ENCODE results near the gene LCN10. TPM values are rescaled to one million over a fixed set of nuclear protein-coding genes. Genes with fewer than 3 reads are reported as not detected.

LCN10 gene
- total and polyA plus RNA-seq, 9 of the 15 experiments (the other 6 are each of a cell fraction or from before 2014, with no cell fraction given): 0.10 to 0.21 (median 0.14) TPM; not detected in 6

DNA sequence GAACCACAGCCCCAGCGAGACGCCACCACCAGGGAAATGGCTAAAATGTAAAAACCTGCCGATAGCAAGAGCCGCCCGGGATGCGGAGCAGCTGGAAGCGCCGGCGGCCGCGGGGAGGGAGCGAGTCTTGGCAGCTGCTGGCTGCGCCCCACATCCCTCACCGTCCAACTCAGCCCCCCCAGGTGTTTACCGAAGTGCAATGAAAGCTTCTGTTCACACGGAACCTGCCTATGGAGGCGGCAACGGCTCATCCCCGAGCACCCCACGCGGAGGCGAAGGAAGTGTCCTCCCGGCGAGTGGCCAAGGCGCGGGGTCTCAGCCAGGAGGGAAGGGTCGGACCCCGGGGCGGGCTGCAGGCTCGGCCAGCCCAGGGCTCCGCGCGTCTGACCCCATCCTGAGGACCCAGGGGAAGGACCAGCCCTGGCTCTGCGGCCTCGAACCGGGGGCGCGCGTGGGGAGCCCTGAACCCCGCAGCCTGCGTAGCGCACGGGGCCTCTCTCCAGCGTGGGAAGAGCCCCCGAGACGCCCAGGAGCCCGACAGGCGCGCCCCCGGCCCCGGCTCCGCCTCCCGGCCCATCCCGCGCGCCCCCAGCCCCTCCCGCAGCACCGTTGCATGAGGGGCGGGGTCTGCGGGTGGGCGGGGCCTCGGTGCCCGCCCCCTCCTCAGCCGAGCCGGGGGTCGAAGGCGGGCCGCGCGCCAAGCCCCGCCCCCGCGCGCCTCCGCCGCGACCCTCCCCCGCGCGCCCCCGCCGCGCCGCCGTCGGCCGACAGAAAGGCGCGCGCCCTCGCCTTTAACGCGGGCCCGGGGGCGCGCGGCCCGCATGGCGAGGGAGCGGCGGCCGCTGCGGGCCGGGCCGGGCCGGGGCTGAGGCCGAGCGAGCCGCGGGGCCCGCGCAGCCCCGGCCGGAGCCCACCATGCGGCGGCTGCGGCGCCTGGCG lies 30.7 kb downstream of the LCN10 start, which contains the start of gene DIPK1B (continued):
- TF ChIP-seq, protein P1, sequence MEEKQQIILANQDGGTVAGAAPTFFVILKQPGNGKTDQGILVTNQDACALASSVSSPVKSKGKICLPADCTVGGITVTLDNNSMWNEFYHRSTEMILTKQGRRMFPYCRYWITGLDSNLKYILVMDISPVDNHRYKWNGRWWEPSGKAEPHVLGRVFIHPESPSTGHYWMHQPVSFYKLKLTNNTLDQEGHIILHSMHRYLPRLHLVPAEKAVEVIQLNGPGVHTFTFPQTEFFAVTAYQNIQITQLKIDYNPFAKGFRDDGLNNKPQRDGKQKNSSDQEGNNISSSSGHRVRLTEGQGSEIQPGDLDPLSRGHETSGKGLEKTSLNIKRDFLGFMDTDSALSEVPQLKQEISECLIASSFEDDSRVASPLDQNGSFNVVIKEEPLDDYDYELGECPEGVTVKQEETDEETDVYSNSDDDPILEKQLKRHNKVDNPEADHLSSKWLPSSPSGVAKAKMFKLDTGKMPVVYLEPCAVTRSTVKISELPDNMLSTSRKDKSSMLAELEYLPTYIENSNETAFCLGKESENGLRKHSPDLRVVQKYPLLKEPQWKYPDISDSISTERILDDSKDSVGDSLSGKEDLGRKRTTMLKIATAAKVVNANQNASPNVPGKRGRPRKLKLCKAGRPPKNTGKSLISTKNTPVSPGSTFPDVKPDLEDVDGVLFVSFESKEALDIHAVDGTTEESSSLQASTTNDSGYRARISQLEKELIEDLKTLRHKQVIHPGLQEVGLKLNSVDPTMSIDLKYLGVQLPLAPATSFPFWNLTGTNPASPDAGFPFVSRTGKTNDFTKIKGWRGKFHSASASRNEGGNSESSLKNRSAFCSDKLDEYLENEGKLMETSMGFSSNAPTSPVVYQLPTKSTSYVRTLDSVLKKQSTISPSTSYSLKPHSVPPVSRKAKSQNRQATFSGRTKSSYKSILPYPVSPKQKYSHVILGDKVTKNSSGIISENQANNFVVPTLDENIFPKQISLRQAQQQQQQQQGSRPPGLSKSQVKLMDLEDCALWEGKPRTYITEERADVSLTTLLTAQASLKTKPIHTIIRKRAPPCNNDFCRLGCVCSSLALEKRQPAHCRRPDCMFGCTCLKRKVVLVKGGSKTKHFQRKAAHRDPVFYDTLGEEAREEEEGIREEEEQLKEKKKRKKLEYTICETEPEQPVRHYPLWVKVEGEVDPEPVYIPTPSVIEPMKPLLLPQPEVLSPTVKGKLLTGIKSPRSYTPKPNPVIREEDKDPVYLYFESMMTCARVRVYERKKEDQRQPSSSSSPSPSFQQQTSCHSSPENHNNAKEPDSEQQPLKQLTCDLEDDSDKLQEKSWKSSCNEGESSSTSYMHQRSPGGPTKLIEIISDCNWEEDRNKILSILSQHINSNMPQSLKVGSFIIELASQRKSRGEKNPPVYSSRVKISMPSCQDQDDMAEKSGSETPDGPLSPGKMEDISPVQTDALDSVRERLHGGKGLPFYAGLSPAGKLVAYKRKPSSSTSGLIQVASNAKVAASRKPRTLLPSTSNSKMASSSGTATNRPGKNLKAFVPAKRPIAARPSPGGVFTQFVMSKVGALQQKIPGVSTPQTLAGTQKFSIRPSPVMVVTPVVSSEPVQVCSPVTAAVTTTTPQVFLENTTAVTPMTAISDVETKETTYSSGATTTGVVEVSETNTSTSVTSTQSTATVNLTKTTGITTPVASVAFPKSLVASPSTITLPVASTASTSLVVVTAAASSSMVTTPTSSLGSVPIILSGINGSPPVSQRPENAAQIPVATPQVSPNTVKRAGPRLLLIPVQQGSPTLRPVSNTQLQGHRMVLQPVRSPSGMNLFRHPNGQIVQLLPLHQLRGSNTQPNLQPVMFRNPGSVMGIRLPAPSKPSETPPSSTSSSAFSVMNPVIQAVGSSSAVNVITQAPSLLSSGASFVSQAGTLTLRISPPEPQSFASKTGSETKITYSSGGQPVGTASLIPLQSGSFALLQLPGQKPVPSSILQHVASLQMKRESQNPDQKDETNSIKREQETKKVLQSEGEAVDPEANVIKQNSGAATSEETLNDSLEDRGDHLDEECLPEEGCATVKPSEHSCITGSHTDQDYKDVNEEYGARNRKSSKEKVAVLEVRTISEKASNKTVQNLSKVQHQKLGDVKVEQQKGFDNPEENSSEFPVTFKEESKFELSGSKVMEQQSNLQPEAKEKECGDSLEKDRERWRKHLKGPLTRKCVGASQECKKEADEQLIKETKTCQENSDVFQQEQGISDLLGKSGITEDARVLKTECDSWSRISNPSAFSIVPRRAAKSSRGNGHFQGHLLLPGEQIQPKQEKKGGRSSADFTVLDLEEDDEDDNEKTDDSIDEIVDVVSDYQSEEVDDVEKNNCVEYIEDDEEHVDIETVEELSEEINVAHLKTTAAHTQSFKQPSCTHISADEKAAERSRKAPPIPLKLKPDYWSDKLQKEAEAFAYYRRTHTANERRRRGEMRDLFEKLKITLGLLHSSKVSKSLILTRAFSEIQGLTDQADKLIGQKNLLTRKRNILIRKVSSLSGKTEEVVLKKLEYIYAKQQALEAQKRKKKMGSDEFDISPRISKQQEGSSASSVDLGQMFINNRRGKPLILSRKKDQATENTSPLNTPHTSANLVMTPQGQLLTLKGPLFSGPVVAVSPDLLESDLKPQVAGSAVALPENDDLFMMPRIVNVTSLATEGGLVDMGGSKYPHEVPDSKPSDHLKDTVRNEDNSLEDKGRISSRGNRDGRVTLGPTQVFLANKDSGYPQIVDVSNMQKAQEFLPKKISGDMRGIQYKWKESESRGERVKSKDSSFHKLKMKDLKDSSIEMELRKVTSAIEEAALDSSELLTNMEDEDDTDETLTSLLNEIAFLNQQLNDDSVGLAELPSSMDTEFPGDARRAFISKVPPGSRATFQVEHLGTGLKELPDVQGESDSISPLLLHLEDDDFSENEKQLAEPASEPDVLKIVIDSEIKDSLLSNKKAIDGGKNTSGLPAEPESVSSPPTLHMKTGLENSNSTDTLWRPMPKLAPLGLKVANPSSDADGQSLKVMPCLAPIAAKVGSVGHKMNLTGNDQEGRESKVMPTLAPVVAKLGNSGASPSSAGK (IDR thresholded peaks at IDR 0.05): no peak
- no peak for TF ChIP-seq ZNF764 (CRISPR knock-in tag; IDR thresholded peaks at IDR 0.05; ENCODE audit: low read depth)
- TF ChIP-seq, protein P2, sequence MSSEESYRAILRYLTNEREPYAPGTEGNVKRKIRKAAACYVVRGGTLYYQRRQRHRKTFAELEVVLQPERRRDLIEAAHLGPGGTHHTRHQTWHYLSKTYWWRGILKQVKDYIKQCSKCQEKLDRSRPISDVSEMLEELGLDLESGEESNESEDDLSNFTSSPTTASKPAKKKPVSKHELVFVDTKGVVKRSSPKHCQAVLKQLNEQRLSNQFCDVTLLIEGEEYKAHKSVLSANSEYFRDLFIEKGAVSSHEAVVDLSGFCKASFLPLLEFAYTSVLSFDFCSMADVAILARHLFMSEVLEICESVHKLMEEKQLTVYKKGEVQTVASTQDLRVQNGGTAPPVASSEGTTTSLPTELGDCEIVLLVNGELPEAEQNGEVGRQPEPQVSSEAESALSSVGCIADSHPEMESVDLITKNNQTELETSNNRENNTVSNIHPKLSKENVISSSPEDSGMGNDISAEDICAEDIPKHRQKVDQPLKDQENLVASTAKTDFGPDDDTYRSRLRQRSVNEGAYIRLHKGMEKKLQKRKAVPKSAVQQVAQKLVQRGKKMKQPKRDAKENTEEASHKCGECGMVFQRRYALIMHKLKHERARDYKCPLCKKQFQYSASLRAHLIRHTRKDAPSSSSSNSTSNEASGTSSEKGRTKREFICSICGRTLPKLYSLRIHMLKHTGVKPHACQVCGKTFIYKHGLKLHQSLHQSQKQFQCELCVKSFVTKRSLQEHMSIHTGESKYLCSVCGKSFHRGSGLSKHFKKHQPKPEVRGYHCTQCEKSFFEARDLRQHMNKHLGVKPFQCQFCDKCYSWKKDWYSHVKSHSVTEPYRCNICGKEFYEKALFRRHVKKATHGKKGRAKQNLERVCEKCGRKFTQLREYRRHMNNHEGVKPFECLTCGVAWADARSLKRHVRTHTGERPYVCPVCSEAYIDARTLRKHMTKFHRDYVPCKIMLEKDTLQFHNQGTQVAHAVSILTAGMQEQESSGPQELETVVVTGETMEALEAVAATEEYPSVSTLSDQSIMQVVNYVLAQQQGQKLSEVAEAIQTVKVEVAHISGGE (CRISPR knock-in tag; IDR thresholded peaks at IDR 0.05): no peak
- TF ChIP-seq NFE2 (IDR thresholded peaks at IDR 0.05; ENCODE audit: low read depth): no peak
- TF ChIP-seq CAMTA2 (CRISPR knock-in tag; conservative IDR thresholded peaks at IDR 0.05): no peak
- no peak for TF ChIP-seq ADNP (tag; IDR thresholded peaks at IDR 0.05)
- TF ChIP-seq ZNF184 (CRISPR knock-in tag; IDR thresholded peaks at IDR 0.05): no peak
- peak; percentile 31; the same call in 1 of the 2 replicates for TF ChIP-seq GABPB1 (CRISPR knock-in tag; IDR thresholded peaks at IDR 0.05)
